Neural progenitor cell (in vitro differentiated cells): Measurements from ENCODE around the gene IGSF21. TPM values are rescaled to one million over a fixed set of nuclear protein-coding genes. Genes with fewer than 3 reads are reported as not detected.
"Not testable (repeated sequence)": the region's sequence is repeated elsewhere in the genome, so short reads cannot be mapped to it uniquely, and the experiment has no call there.

ENCODE experiments used
- DNase-seq: peaks from one replicate; pipeline ENCODE4 v3.0.0-alpha.2; 2016; ENCODE audit warnings: low spot score
- H2AFZ ChIP-seq: fragments of 200-600 bp; sonication (generic); replicated peaks from 2 replicates; pipeline ENCODE4 v1.6.1; 2016; ENCODE audit warnings: antibody characterized with exemption
- H3F3A ChIP-seq: fragments of 200-600 bp; sonication (generic); 2 replicates; pipeline ENCODE4 v1.6.1; 2016; ENCODE audit warnings: antibody characterized with exemption, low read depth
- H3K27ac ChIP-seq: fragments of 200-600 bp; sonication (generic); 2 replicates; pipeline ENCODE4 v1.5.1; 2016; ENCODE audit warnings: mild to moderate bottlenecking
- H3K27me3 ChIP-seq: fragments of 200-600 bp; sonication (generic); 2 replicates; pipeline ENCODE4 v1.6.1; 2016; ENCODE audit warnings: mild to moderate bottlenecking, moderate library complexity
- H3K36me3 ChIP-seq: fragments of 200-600 bp; sonication (generic); 2 replicates; pipeline ENCODE4 v1.5.1; 2016
- H3K4me1 ChIP-seq: fragments of 200-600 bp; sonication (generic); 2 replicates; pipeline ENCODE4 v1.6.1; 2016; ENCODE audit warnings: mixed run types
- H3K4me2 ChIP-seq: fragments of 200-600 bp; sonication (generic); 2 replicates; pipeline ENCODE4 v1.6.1; 2016
- H3K4me3 ChIP-seq: fragments of 200-600 bp; sonication (generic); 2 replicates; pipeline ENCODE4 v1.5.1; 2016
- H3K79me2 ChIP-seq: fragments of 200-600 bp; sonication (generic); 2 replicates; pipeline ENCODE4 v1.6.1; 2016; ENCODE audit warnings: low read depth
- H3K9ac ChIP-seq: fragments of 200-600 bp; sonication (generic); 2 replicates; pipeline ENCODE4 v1.6.1; 2016
- H3K9me3 ChIP-seq: fragments of 200-600 bp; sonication (generic); 2 replicates; pipeline ENCODE4 v1.5.1; 2016; ENCODE audit warnings: low read depth
- H4K20me1 ChIP-seq: fragments of 200-600 bp; sonication (generic); 2 replicates; pipeline ENCODE4 v1.6.1; 2016; ENCODE audit warnings: low read depth
- H3K27ac Mint-ChIP-seq: 3 replicates; pipeline ENCODE4 v1.8.0; 2021; ENCODE audit warnings: mixed read lengths
- H3K27me3 Mint-ChIP-seq: 2 replicates; pipeline ENCODE4 v1.8.0; 2022; ENCODE audit warnings: low read depth, mild to moderate bottlenecking, inconsistent platforms, moderate library complexity, mixed read lengths; ENCODE audit not compliant: insufficient read depth
- H3K36me3 Mint-ChIP-seq: 3 replicates; pipeline ENCODE4 v1.8.0; 2021; ENCODE audit warnings: mixed read lengths
- H3K4me1 Mint-ChIP-seq: 3 replicates; pipeline ENCODE4 v1.8.0; 2021; ENCODE audit warnings: mixed read lengths
- H3K4me3 Mint-ChIP-seq: 3 replicates; pipeline ENCODE4 v1.8.0; 2021; ENCODE audit warnings: mild to moderate bottlenecking, moderate library complexity, mixed read lengths
- H3K9me3 Mint-ChIP-seq: 3 replicates; pipeline ENCODE4 v1.8.0; 2020; ENCODE audit warnings: mixed read lengths
- CTCF ChIP-seq: fragments of 200-600 bp; sonication (generic); IDR thresholded peaks from 2 replicates; pipeline ENCODE4 v1.5.1; 2017; ENCODE audit warnings: antibody characterized with exemption, mild to moderate bottlenecking
- EZH2 ChIP-seq: fragments of 200-600 bp; sonication (generic); IDR thresholded peaks from 2 replicates; pipeline ENCODE4 v1.6.1; 2017; ENCODE audit warnings: antibody characterized with exemption, mild to moderate bottlenecking, moderate library complexity
- EZH2phosphoT487 ChIP-seq: fragments of 200-600 bp; sonication (generic); IDR thresholded peaks from 2 replicates; pipeline ENCODE4 v1.6.1; 2017; ENCODE audit warnings: antibody characterized with exemption
- total RNA-seq: library from RNA; depleted of rRNA; stranded (reverse); fragments of >200 nt; gene quantifications from 2 replicates; pipeline ENCODE4 v1.2.3, GENCODE V29; 2015; ENCODE audit warnings: low replicate concordance

Gene IGSF21
- total RNA-seq, 1 donor from 2014 or later = 1.7 TPM

DNA sequence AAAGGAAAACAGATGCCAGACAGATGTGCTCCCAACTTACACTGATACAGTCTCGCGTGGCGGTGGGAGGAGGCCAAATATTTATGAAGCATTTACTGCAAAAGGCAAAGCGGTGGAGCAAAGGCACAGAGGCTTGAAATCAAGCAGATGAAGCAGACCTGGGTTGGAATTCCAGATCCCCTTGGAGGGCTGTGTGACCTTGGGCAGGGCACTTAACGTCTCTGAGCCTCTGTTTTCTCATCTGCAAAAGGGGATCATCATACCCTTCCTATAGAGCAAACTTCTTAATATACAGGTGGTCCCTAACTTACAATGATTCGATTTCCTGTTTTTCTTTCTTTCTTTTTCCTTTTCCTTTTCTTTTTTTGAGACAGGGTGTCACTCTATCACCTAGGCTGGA is 54.1 kb downstream of the IGSF21 start:
- TF ChIP-seq EZH2 = no peak
- no peak for TF ChIP-seq CTCF
- no peak for TF ChIP-seq EZH2phosphoT487
- H3F3A ChIP-seq = no peaks in the 10 kb centered on the region
- H3K9ac ChIP-seq = no peak overlapping the region
- H3K36me3 ChIP-seq = no peaks in the 10 kb centered on the region
- no peak overlapping the region for H2AFZ ChIP-seq
- no peak overlapping the region for H3K4me3 Mint-ChIP-seq
- H3K36me3 Mint-ChIP-seq = no peaks in the 10 kb centered on the region
- H4K20me1 ChIP-seq = no peaks in the 10 kb centered on the region
- no peaks in the 10 kb centered on the region for H3K9me3 Mint-ChIP-seq
- H3K27ac Mint-ChIP-seq = no peak overlapping the region
- H3K9me3 ChIP-seq = no peaks in the 10 kb centered on the region
- DNase-seq = no peak
- no peak overlapping the region for H3K4me3 ChIP-seq
- H3K27me3 Mint-ChIP-seq = peaks cover 4% of the 10 kb centered on the region
- no peaks in the 10 kb centered on the region for H3K4me1 ChIP-seq
- no peaks in the 10 kb centered on the region for H3K27me3 ChIP-seq
- no peaks in the 10 kb centered on the region for H3K79me2 ChIP-seq
- H3K4me1 Mint-ChIP-seq = no peaks in the 10 kb centered on the region
- no peak overlapping the region for H3K27ac ChIP-seq
- no peak overlapping the region for H3K4me2 ChIP-seq

- not testable (repeated sequence) for H4K20me1 ChIP-seq, H3K27me3 ChIP-seq, H3K4me1 ChIP-seq, H3K4me3 Mint-ChIP-seq, H3K36me3 ChIP-seq, H3K9me3 Mint-ChIP-seq, DNase-seq, H3K79me2 ChIP-seq, H3K27ac Mint-ChIP-seq, H3K27ac ChIP-seq, H3K9ac ChIP-seq, H3K9me3 ChIP-seq, H3K4me3 ChIP-seq, H2AFZ ChIP-seq, H3K4me1 Mint-ChIP-seq, H3K4me2 ChIP-seq, H3K27me3 Mint-ChIP-seq, H3K36me3 Mint-ChIP-seq, H3F3A ChIP-seq
These were observed 58.0 kb downstream of the IGSF21 start for GRCh38 chr1:18165640-18166039.

DNA sequence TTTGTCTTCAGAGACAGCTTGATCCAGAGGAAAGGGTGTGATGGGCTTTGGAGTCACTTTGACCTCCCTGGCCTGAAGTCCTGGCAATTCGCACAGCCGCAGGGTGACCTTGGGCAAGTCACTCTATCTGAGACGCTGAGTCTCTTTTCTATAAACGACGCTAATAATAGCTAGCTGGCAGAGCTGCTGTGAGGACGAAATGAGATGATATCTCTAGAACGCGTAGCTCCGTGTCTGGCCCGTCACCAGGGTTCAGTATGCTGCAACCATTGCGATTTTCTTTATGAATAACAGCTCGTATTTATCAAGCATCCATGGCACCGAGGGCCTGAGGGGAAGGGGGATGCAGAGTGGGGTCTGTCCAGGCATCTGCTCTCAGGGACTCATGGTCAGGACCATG is 58.7 kb downstream of the IGSF21 start:
- Mint-ChIP-seq H3K4me3 (no peak overlapping the region), H3K36me3 (no peaks in the 10 kb centered on the region), H3K27me3 (peaks cover 3% of the 10 kb centered on the region), H3K9me3 (no peaks in the 10 kb centered on the region), H3K4me1 (peaks cover 11% of the 10 kb centered on the region), H3K27ac (no peak overlapping the region)
- no peak overlapping the region for H3K27ac ChIP-seq
- TF ChIP-seq CTCF = no peak
- TF ChIP-seq EZH2phosphoT487 = no peak
- TF ChIP-seq EZH2 = no peak
- no peaks in the 10 kb centered on the region for H3K36me3 ChIP-seq
- no peak overlapping the region for H3K9ac ChIP-seq
- no peaks in the 10 kb centered on the region for H3F3A ChIP-seq
- H3K79me2 ChIP-seq = no peaks in the 10 kb centered on the region
- no peaks in the 10 kb centered on the region for H3K27me3 ChIP-seq
- no peaks in the 10 kb centered on the region for H3K4me1 ChIP-seq
- no peak overlapping the region for H3K4me2 ChIP-seq
- no peak for DNase-seq
- no peaks in the 10 kb centered on the region for H4K20me1 ChIP-seq
- no peak overlapping the region for H2AFZ ChIP-seq
- no peak overlapping the region for H3K4me3 ChIP-seq
- no peaks in the 10 kb centered on the region for H3K9me3 ChIP-seq

- Mint-ChIP-seq H3K4me3 (no peak overlapping the region), H3K36me3 (no peaks in the 10 kb centered on the region), H3K27me3 (no peaks in the 10 kb centered on the region), H3K4me1 (peaks cover 11% of the 10 kb centered on the region), H3K9me3 (no peaks in the 10 kb centered on the region), H3K27ac (no peak overlapping the region)
- Histone ChIP-seq H3K27me3 (no peaks in the 10 kb centered on the region), H3K27ac (no peak overlapping the region), H4K20me1 (no peaks in the 10 kb centered on the region), H2AFZ (no peak overlapping the region), H3K4me2 (no peak overlapping the region), H3K36me3 (no peaks in the 10 kb centered on the region), H3K4me3 (no peak overlapping the region), H3F3A (no peaks in the 10 kb centered on the region), H3K4me1 (no peaks in the 10 kb centered on the region), H3K79me2 (no peaks in the 10 kb centered on the region), H3K9me3 (no peaks in the 10 kb centered on the region), H3K9ac (no peak overlapping the region)
- no peak for DNase-seq
- TF ChIP-seq EZH2phosphoT487 (no peak), EZH2 (no peak), CTCF (no peak)
These were observed 59.3 kb downstream of the IGSF21 start for GRCh38 chr1:18166929-18167328.
